Measurements from ENCODE around the gene SPEF1. TPM values are rescaled to one million over a fixed set of nuclear protein-coding genes. Genes with fewer than 3 reads are reported as not detected.

SPEF1 gene
- polyA plus RNA-seq, 1 donor = 0.19 TPM

GRCh38 chr20:3804781-3805180, 23.5 kb upstream of the SPEF1 start:
- no peaks in the 10 kb centered on the region for H3K27me3 ChIP-seq (ENCODE audit: control insufficient read depth, insufficient read depth, low read length)
- no peak overlapping the region for H3K27ac ChIP-seq (ENCODE audit: low read length)
- peaks cover 57% of the 10 kb centered on the region for H3K36me3 ChIP-seq (ENCODE audit: control insufficient read depth, insufficient read depth, low read length)
- no peak for DNase-seq
- peaks cover 46% of the 10 kb centered on the region for H3K4me1 ChIP-seq (ENCODE audit: control insufficient read depth, insufficient read depth, low read length)
- H3K4me3 ChIP-seq (ENCODE audit: low read length) = no peak overlapping the region
- no CpG with 5 or more reads among the region's 11 CpGs for WGBS (ENCODE audit: insufficient coverage, low lambda C conversion rate)
- no peaks in the 10 kb centered on the region for H3K9me3 ChIP-seq (ENCODE audit: control insufficient read depth, low read depth, low read length)

DNA sequence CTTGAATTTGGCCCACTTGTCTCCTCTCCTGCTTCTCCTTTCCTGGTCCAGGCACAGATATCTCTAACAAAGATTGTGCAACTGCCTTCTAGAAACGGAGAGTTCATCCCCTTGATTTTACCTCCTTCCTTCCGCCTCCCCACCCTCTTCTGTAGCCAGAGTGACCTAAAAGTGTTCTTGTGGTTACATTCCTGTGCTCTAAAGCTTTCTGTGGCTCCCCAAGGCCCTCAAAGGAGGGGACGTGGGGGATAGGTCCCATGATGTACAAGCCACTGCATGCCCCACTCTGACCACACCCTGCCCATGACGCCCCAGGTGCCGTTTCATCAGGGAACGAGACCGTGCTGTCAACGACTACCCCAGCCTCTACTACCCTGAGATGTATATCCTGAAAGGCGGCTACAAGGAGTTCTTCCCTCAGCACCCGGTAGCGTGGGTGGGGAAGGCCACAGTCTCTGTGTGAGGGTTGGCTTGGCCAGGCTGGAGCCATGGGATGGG, 23.1 kb upstream of the SPEF1 start:
- no peaks in the 10 kb centered on the region for H3K27me3 ChIP-seq (ENCODE audit: control insufficient read depth, insufficient read depth, low read length)
- no peaks in the 10 kb centered on the region for H3K9me3 ChIP-seq (ENCODE audit: control insufficient read depth, low read depth, low read length)
- H3K4me1 ChIP-seq (ENCODE audit: control insufficient read depth, insufficient read depth, low read length) = peaks cover 51% of the 10 kb centered on the region
- H3K36me3 ChIP-seq (ENCODE audit: control insufficient read depth, insufficient read depth, low read length) = peaks cover 57% of the 10 kb centered on the region
- no peak for DNase-seq
- no CpG with 5 or more reads among the region's 11 CpGs for WGBS (ENCODE audit: insufficient coverage, low lambda C conversion rate)
- no peak overlapping the region for H3K4me3 ChIP-seq (ENCODE audit: low read length)
- no peak overlapping the region for H3K27ac ChIP-seq (ENCODE audit: low read length)

DNA sequence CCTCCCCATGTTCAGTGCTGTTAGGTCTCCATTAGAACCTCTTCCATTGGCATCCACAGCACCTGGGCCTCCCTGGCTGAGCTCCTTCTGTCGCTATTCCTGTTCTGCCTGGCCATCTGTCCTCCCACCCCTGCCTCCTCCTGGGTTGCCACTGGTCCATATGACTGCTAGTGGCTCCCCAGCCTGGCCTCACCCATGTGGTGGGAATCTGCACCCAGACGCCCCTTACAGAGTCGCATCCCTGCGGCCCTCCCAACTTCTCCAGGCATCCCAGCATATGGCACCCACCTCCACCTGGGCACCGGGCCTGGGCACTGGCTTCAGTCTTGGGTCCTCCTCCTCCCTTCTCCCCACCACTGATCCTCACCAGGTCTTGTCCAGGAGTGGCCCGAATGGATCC, 22.6 kb upstream of the SPEF1 start:
- Histone ChIP-seq H3K27ac (ENCODE audit: low read length) (no peak overlapping the region), H3K36me3 (ENCODE audit: control insufficient read depth, insufficient read depth, low read length) (peaks cover 57% of the 10 kb centered on the region), H3K27me3 (ENCODE audit: control insufficient read depth, insufficient read depth, low read length) (no peaks in the 10 kb centered on the region), H3K4me3 (ENCODE audit: low read length) (no peak overlapping the region), H3K4me1 (ENCODE audit: control insufficient read depth, insufficient read depth, low read length) (peaks cover 56% of the 10 kb centered on the region), H3K9me3 (ENCODE audit: control insufficient read depth, low read depth, low read length) (no peaks in the 10 kb centered on the region)
- no CpG with 5 or more reads among the region's 6 CpGs for WGBS (ENCODE audit: insufficient coverage, low lambda C conversion rate)
- DNase-seq = no peak

DNA sequence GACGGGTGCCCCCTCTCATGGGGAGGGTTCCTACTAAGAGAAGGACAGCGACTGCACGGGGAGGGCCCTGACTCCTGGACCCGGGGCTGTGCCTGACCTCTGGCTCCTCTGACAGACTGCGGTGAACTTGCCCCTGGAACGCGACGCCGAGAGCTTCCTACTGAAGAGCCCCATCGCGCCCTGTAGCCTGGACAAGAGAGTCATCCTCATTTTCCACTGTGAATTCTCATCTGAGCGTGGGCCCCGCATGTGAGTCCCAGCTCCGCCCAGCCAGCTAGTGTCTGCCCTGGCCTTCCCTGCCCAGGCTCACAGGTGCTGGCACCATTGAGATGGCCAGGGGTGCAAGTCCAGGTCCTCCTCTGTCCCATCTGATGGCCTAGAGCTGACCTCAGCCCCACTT, 22.0 kb upstream of the SPEF1 start:
- Histone ChIP-seq H3K36me3 (ENCODE audit: control insufficient read depth, insufficient read depth, low read length) (peaks cover 57% of the 10 kb centered on the region), H3K27ac (ENCODE audit: low read length) (no peak overlapping the region), H3K9me3 (ENCODE audit: control insufficient read depth, low read depth, low read length) (no peaks in the 10 kb centered on the region), H3K27me3 (ENCODE audit: control insufficient read depth, insufficient read depth, low read length) (no peaks in the 10 kb centered on the region), H3K4me3 (ENCODE audit: low read length) (no peak overlapping the region), H3K4me1 (ENCODE audit: control insufficient read depth, insufficient read depth, low read length) (peaks cover 57% of the 10 kb centered on the region)
- no CpG with 5 or more reads among the region's 14 CpGs for WGBS (ENCODE audit: insufficient coverage, low lambda C conversion rate)
- DNase-seq = no peak

DNA sequence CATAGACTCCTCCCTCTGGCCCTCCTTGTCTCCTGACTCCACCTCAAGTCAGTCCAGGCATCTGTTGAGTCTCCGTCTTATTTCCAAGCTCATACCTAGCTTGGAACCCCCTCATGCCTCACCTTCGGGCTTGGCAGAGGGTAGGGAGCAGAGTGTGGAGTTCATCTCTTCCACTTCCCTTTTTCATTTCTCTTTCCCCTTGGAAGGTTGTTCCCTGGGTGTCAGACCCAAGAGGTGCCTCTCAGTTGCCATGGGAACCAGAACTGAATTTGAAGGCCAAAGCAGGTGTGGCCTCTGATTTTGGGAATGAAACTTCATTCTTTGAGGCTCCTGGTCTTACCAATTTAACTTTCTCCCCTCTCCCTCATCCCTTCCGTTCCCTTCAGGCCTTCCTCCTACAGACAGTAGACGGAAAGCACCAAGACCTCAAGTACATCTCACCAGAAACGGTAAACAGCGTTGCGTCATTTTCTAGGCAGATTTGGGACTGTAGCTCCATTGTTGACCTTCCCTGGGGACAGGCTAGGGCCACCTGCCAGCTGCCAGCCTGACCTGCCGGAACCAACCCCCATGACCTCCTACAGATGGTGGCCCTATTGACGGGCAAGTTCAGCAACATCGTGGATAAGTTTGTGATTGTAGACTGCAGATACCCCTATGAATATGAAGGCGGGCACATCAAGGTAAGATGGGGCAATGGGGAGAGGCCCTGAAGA, 21.4 kb upstream of the SPEF1 start:
- Histone ChIP-seq H3K4me3 (ENCODE audit: low read length) (no peak overlapping the region), H3K27me3 (ENCODE audit: control insufficient read depth, insufficient read depth, low read length) (no peaks in the 10 kb centered on the region), H3K9me3 (ENCODE audit: control insufficient read depth, low read depth, low read length) (no peaks in the 10 kb centered on the region), H3K4me1 (ENCODE audit: control insufficient read depth, insufficient read depth, low read length) (peaks cover 55% of the 10 kb centered on the region), H3K27ac (ENCODE audit: low read length) (no peak overlapping the region), H3K36me3 (ENCODE audit: control insufficient read depth, insufficient read depth, low read length) (peaks cover 57% of the 10 kb centered on the region)
- 83% methylated on average over 1 of the region's 11 CpGs for WGBS (ENCODE audit: insufficient coverage, low lambda C conversion rate)
- DNase-seq = no peak

- WGBS (ENCODE audit: insufficient coverage, low lambda C conversion rate) = no CpG with 5 or more reads among the region's 13 CpGs
- H3K9me3 ChIP-seq (ENCODE audit: control insufficient read depth, low read depth, low read length) = no peaks in the 10 kb centered on the region
- H3K36me3 ChIP-seq (ENCODE audit: control insufficient read depth, insufficient read depth, low read length) = peaks cover 57% of the 10 kb centered on the region
- H3K4me3 ChIP-seq (ENCODE audit: low read length) = no peak overlapping the region
- no peak overlapping the region for H3K27ac ChIP-seq (ENCODE audit: low read length)
- DNase-seq = no peak
- no peaks in the 10 kb centered on the region for H3K27me3 ChIP-seq (ENCODE audit: control insufficient read depth, insufficient read depth, low read length)
- H3K4me1 ChIP-seq (ENCODE audit: control insufficient read depth, insufficient read depth, low read length) = peaks cover 55% of the 10 kb centered on the region
Measured at GRCh38 chr20:3801846-3802245, 20.6 kb upstream of the SPEF1 start.

DNA sequence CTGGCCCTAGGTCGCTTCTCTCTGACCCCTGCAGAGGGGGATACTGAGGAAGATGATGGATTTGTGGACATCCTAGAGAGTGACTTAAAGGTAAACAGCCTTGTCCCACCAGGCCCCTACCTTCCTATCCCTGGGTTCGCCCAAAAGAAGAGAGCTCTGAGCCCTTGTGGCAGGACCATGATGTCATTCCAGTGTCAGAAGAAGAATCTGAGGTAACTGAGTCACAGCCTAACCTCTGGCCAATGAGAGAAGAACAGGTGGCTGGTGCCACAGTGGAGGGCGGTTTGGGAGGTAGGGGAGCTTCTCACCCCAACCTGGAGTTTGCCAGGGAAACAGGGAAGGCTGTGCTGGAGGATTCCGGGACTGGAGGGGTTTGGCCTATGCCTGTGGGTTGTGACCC, 20.1 kb upstream of the SPEF1 start:
- WGBS (ENCODE audit: insufficient coverage, low lambda C conversion rate) = no CpG with 5 or more reads among the region's 4 CpGs
- DNase-seq = no peak
- H3K27ac ChIP-seq (ENCODE audit: low read length) = no peak overlapping the region
- no peak overlapping the region for H3K4me3 ChIP-seq (ENCODE audit: low read length)
- peaks cover 55% of the 10 kb centered on the region for H3K4me1 ChIP-seq (ENCODE audit: control insufficient read depth, insufficient read depth, low read length)
- no peaks in the 10 kb centered on the region for H3K27me3 ChIP-seq (ENCODE audit: control insufficient read depth, insufficient read depth, low read length)
- no peaks in the 10 kb centered on the region for H3K9me3 ChIP-seq (ENCODE audit: control insufficient read depth, low read depth, low read length)
- peaks cover 57% of the 10 kb centered on the region for H3K36me3 ChIP-seq (ENCODE audit: control insufficient read depth, insufficient read depth, low read length)

- no peak for DNase-seq
- peaks cover 57% of the 10 kb centered on the region for H3K36me3 ChIP-seq (ENCODE audit: control insufficient read depth, insufficient read depth, low read length)
- no CpG with 5 or more reads among the region's 8 CpGs for WGBS (ENCODE audit: insufficient coverage, low lambda C conversion rate)
Measured at GRCh38 chr20:3800878-3801260, 19.6 kb upstream of the SPEF1 start.

DNA sequence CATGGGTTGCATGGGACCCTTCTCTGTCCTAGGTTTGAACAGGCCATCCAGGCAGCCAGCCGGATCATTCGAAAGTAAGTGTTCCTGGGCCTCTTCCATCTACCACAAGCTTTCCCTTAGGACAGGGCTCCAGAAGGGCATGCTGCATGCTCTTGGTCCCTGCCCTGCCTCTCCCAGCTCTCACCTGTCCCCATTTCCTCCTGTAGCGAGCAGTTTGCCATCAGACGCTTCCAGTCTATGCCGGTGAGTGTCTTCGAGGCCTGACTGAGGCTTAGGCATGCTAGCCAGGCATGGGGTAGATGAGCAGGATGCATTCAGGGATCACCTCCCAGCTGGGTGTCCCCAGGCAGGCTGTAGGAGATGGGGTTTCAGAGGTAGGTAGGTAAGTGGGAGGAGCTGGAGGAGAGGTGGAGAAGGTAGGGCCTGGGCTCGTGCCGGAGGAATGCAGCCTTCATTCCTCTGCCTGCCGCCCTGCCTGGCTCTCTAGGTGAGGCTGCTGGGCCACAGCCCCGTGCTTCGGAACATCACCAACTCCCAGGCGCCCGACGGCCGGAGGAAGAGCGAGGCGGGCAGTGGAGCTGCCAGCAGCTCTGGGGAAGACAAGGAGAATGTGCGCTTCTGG, 19.1 kb upstream of the SPEF1 start:
- DNase-seq = no peak
- Histone ChIP-seq H3K4me1 (ENCODE audit: control insufficient read depth, insufficient read depth, low read length) (peaks cover 49% of the 10 kb centered on the region), H3K27me3 (ENCODE audit: control insufficient read depth, insufficient read depth, low read length) (no peaks in the 10 kb centered on the region), H3K4me3 (ENCODE audit: low read length) (no peak overlapping the region), H3K9me3 (ENCODE audit: control insufficient read depth, low read depth, low read length) (no peaks in the 10 kb centered on the region), H3K27ac (ENCODE audit: low read length) (peak overlapping the region; percentile 89), H3K36me3 (ENCODE audit: control insufficient read depth, insufficient read depth, low read length) (peaks cover 53% of the 10 kb centered on the region)
- WGBS (ENCODE audit: insufficient coverage, low lambda C conversion rate) = no CpG with 5 or more reads among the region's 18 CpGs

More at GRCh38 chr20:3800878-3801260, 19.6 kb upstream of the SPEF1 start:
- no peaks in the 10 kb centered on the region for H3K27me3 ChIP-seq (ENCODE audit: control insufficient read depth, insufficient read depth, low read length)
- H3K4me3 ChIP-seq (ENCODE audit: low read length) = no peak overlapping the region
- no peaks in the 10 kb centered on the region for H3K9me3 ChIP-seq (ENCODE audit: control insufficient read depth, low read depth, low read length)
- H3K4me1 ChIP-seq (ENCODE audit: control insufficient read depth, insufficient read depth, low read length) = peaks cover 51% of the 10 kb centered on the region
- no peak overlapping the region for H3K27ac ChIP-seq (ENCODE audit: low read length)

DNA sequence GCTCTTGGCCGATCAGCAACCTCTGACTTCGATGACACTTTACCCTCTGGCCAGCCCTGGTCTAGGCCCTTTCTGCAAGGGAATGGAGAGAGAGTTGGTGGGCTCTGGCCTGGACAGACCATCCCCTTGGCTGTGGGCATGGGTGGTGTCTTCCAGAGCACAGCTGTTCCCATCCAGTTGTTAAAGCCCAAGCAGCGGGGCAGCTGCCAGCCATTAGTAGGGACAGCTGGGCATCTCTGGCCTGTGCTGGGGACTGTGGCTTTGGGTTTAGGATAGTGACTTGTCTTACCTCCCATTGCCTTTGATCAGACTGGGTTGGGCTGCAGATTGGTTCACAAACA, 17.6 kb upstream of the SPEF1 start:
- Histone ChIP-seq H3K4me3 (ENCODE audit: low read length) (no peak overlapping the region), H3K27ac (ENCODE audit: low read length) (peak overlapping the region; percentile 89), H3K9me3 (ENCODE audit: control insufficient read depth, low read depth, low read length) (no peaks in the 10 kb centered on the region), H3K36me3 (ENCODE audit: control insufficient read depth, insufficient read depth, low read length) (peaks cover 39% of the 10 kb centered on the region), H3K27me3 (ENCODE audit: control insufficient read depth, insufficient read depth, low read length) (no peaks in the 10 kb centered on the region), H3K4me1 (ENCODE audit: control insufficient read depth, insufficient read depth, low read length) (peaks cover 51% of the 10 kb centered on the region)
- DNase-seq = no peak
- WGBS (ENCODE audit: insufficient coverage, low lambda C conversion rate) = no CpG with 5 or more reads among the region's 3 CpGs

- no CpG with 5 or more reads among the region's 5 CpGs for WGBS (ENCODE audit: insufficient coverage, low lambda C conversion rate)
- no peaks in the 10 kb centered on the region for H3K9me3 ChIP-seq (ENCODE audit: control insufficient read depth, low read depth, low read length)
- no peak for DNase-seq
- H3K27ac ChIP-seq (ENCODE audit: low read length) = peak overlapping the region; percentile 89
- no peaks in the 10 kb centered on the region for H3K27me3 ChIP-seq (ENCODE audit: control insufficient read depth, insufficient read depth, low read length)
- H3K4me3 ChIP-seq (ENCODE audit: low read length) = peak overlapping the region; percentile 4
- H3K36me3 ChIP-seq (ENCODE audit: control insufficient read depth, insufficient read depth, low read length) = peaks cover 34% of the 10 kb centered on the region
- peaks cover 51% of the 10 kb centered on the region for H3K4me1 ChIP-seq (ENCODE audit: control insufficient read depth, insufficient read depth, low read length)
Measured at GRCh38 chr20:3798373-3798768, 17.1 kb upstream of the SPEF1 start.

Data from large intestine (tissue), 3 donors.